Spleen (tissue), 11 donors: Measurements from ENCODE around the gene EZR. TPM values are rescaled to one million over a fixed set of nuclear protein-coding genes. Genes with fewer than 3 reads are reported as not detected.
A peak's percentile ranks its signal among the peaks of the same experiment; 100 is the strongest.

Source experiments
- DNase-seq: peaks from one replicate; pipeline ENCODE4 v3.0.0-alpha.2; 2020
- H3K27ac ChIP-seq, 8 donors: fragments of 200-600 bp; sonication (generic) in 7 of 8; 1 replicate in 4 of 8; 2 replicates in 4 of 8; pipeline versions ENCODE4 v1.5.0 to v1.8.0; 2016 to 2021; ENCODE audit warnings: inconsistent platforms in 4 of 8, mild to moderate bottlenecking in 4 of 8, moderate library complexity in 1 of 8
- H3K27me3 ChIP-seq, 7 donors: fragments of 200-600 bp; sonication (generic) in 6 of 7; replicated peaks in 1 of 7; 1 replicate in 4 of 7; 2 replicates in 3 of 7; pipeline versions ENCODE4 v1.5.0 to v1.8.0; 2016 to 2021; ENCODE audit warnings: inconsistent platforms in 3 of 7, mild to moderate bottlenecking in 1 of 7
- H3K36me3 ChIP-seq, 6 donors: fragments of 200-600 bp; sonication (generic) in 5 of 6; 1 replicate in 4 of 6; 2 replicates in 2 of 6; pipeline versions ENCODE4 v1.5.0 to v1.8.0; 2016 to 2021; ENCODE audit warnings: inconsistent platforms in 2 of 6
- H3K4me1 ChIP-seq, 6 donors: fragments of 200-600 bp; sonication (generic) in 5 of 6; 1 replicate in 3 of 6; 2 replicates in 3 of 6; pipeline versions ENCODE4 v1.5.0 to v1.8.0; 2016 to 2021; ENCODE audit warnings: inconsistent platforms in 3 of 6
- H3K4me3 ChIP-seq, 8 donors: fragments of 200-600 bp; sonication (generic) in 7 of 8; 1 replicate in 4 of 8; 2 replicates in 4 of 8; pipeline versions ENCODE4 v1.5.0 to v1.8.0; 2016 to 2021; ENCODE audit warnings: inconsistent platforms in 4 of 8, mild to moderate bottlenecking in 4 of 8, moderate library complexity in 2 of 8
- H3K9me3 ChIP-seq, 8 donors: fragments of 200-600 bp; sonication (generic) in 7 of 8; 1 replicate in 4 of 8; 2 replicates in 4 of 8; pipeline versions ENCODE4 v1.5.0 to v1.8.0; 2016 to 2021; ENCODE audit warnings: inconsistent platforms in 4 of 8
- POLR2A ChIP-seq, 3 donors: fragments of 450-650 bp; IDR thresholded peaks; one replicate each; pipeline ENCODE4 v1.5.1; 2017; ENCODE audit warnings: antibody characterized with exemption in 3 of 3, mild to moderate bottlenecking in 1 of 3
- POLR2AphosphoS5 ChIP-seq, 3 donors: sonication (generic); formaldehyde crosslinking; IDR thresholded peaks; one replicate each; pipeline ENCODE4 v1.5.1; 2017; ENCODE audit warnings: antibody characterized with exemption in 3 of 3
- WGBS, 5 donors: extraction: QIAGEN DNeasy Blood & Tissue Kit in 3 of 5; methylation state at CpG; one replicate each; pipeline versions ENCODE4 v1.1.5 to v1.1.7; 2013 to 2018; 5-methylcytosine and 5-hydroxymethylcytosine counted together
- intact Hi-C: fragments of 100-400 bp; cut with DNase I; formaldehyde crosslinking; loops from one replicate; pipeline ENCODE4 v1.15.0; 2023; ENCODE audit warnings: low total_unique reads
- polyA plus RNA-seq, 3 donors: library from polyadenylated mRNA; stranded (reverse); fragments of 200-250 nt; gene quantifications; one replicate each; pipeline ENCODE4 v1.2.1, GENCODE V29; 2013
- total RNA-seq, 7 donors: library from RNA; depleted of rRNA in 3 of 7; stranded (reverse); fragments of >200 nt in 3 of 7; fragmentation: NEBNext Ultra II Directional in 4 of 7; extraction: Animal tissue kit (Norgen Biotek cat#: 25700) in 4 of 7; gene quantifications; one replicate each; pipeline versions ENCODE4 v1.1.0 to v1.2.1, GENCODE V29; 2016 to 2021
- TF ChIP-seq, protein P1 (sequence below), 11 experiments: fragments of 200-600 bp in 7 of 11; fragments of 450-650 bp in 4 of 11; sonication (generic) in 4 of 11; IDR thresholded peaks in 8 of 11; conservative IDR thresholded peaks in 3 of 11; 1 replicate in 7 of 11; 2 replicates in 4 of 11; pipeline versions ENCODE4 v1.4.0 to v1.8.0; 2016 to 2021; ENCODE audit warnings: antibody characterized with exemption in 11 of 11, inconsistent platforms in 4 of 11, mild to moderate bottlenecking in 1 of 11
- donor health status: healthy with polysubstance abuse.
- donor health status: DM: no; HTN: no; CAD: no; lungs with moderate emphysema.
- donor health status: DM: no; HTN: no; CAD: no.
- donor health status: Bipolar disorder and iron deficiency.
- donor health status: healthy.
- donor health status: DM: no; HTN: no; CAD: no.
- donor health status: DM: yes; HTN: yes; CAD: no.

EZR gene
- total and polyA plus RNA-seq, 10 donors: 78.0 to 153 (median 114) TPM

DNA sequence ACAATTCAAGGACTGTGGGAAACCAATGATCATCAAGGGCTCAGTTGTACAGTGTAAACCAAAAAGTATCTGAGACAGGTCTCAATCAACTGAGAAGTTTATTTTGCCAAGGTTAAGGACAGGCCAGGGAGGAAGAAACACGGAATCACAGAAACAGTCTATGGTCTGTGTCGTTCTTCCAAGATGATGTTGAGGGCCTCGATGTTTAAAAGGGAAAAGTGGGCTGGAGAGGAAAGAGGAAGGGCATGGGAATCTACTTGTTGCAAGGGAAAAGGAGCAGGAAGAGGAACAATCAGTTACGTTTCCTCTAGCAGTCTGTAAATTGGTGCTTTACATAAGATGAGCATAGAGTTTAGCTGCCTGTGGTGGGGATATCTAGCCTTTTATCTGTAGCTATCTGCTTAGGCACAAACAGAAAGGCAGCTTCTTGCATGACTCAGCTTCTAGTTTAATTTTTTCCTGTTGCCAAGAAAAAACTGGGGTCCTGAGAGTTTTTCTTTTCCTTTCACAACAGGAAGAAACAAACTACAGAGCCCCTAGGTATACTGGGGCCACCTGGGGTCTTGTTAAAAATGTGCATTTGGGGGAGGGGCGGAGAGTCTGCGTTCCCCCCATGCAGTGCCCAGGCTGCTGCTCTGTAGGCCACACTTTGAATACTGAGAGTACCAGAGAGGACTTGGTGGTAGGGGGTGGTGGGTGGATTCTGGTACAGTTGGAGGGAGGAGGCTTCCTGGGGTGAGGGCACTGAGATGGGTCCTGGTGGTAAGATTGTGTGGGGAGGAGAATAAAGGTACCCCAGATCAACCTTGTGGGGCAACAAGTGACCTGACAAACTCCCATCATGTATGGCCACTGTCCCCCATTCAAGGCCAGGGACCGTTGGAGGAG, 35.3 kb upstream of the EZR start:
- H3K4me1 ChIP-seq: peaks cover 28 to 67% (median 42%) of the 10 kb centered on the region in 6 donors
- no peaks in the 10 kb centered on the region for H3K27me3 ChIP-seq
- H3K36me3 ChIP-seq: no peaks in the 10 kb centered on the region
- H3K27ac ChIP-seq: peak overlapping the region; percentile 27 to 86 (median 74)
- peak overlapping the region in 1 of 8 donors; percentile 59 for H3K4me3 ChIP-seq
- intact Hi-C loops: no loop called here
- WGBS, 5 donors: 56 to 59% (median 57%) methylated on average over 7 of the region's 7 CpGs
- no peak for DNase-seq
- no peaks in the 10 kb centered on the region for H3K9me3 ChIP-seq
- TF ChIP-seq POLR2A (IDR thresholded peaks at IDR 0.05): no peak
- TF ChIP-seq, protein P1, sequence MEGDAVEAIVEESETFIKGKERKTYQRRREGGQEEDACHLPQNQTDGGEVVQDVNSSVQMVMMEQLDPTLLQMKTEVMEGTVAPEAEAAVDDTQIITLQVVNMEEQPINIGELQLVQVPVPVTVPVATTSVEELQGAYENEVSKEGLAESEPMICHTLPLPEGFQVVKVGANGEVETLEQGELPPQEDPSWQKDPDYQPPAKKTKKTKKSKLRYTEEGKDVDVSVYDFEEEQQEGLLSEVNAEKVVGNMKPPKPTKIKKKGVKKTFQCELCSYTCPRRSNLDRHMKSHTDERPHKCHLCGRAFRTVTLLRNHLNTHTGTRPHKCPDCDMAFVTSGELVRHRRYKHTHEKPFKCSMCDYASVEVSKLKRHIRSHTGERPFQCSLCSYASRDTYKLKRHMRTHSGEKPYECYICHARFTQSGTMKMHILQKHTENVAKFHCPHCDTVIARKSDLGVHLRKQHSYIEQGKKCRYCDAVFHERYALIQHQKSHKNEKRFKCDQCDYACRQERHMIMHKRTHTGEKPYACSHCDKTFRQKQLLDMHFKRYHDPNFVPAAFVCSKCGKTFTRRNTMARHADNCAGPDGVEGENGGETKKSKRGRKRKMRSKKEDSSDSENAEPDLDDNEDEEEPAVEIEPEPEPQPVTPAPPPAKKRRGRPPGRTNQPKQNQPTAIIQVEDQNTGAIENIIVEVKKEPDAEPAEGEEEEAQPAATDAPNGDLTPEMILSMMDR (IDR thresholded peaks at IDR 0.05 in 8 of 11, conservative IDR thresholded peaks at IDR 0.05 in 3 of 11): no peak
- TF ChIP-seq POLR2AphosphoS5 (IDR thresholded peaks at IDR 0.05): no peak

DNA sequence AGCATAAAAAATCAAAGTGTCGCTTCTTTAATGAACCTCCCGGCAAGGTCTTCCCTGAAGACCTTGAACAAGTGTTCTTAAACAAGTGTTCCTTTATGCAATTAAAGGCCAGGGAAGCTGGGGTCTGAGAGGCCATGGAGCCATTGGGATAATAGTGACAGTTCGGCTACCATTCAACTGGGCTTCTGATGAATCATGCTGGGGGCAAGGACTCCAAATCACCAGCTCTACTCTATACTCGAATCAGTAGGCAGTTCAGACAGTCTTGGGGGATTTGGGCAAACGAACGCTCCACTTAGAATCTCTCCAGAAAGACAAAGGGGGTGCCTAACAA, 34.7 kb upstream of the EZR start:
- no peak for DNase-seq
- Histone ChIP-seq H3K9me3 (no peaks in the 10 kb centered on the region), H3K4me3 (peak overlapping the region in 3 of 8 donors; percentile 1 to 59 (median 14)), H3K36me3 (no peaks in the 10 kb centered on the region), H3K27me3 (no peaks in the 10 kb centered on the region), H3K27ac (peak overlapping the region; percentile 27 to 86 (median 74)), H3K4me1 (peaks cover 28 to 71% (median 43%) of the 10 kb centered on the region in 6 donors)
- intact Hi-C loops: no loop called here
- WGBS, 5 donors: 74 to 87% (median 81%) methylated on average over 6 of the region's 6 CpGs
- TF ChIP-seq, protein P1 (IDR thresholded peaks at IDR 0.05 in 8 of 11, conservative IDR thresholded peaks at IDR 0.05 in 3 of 11): no peak

DNA sequence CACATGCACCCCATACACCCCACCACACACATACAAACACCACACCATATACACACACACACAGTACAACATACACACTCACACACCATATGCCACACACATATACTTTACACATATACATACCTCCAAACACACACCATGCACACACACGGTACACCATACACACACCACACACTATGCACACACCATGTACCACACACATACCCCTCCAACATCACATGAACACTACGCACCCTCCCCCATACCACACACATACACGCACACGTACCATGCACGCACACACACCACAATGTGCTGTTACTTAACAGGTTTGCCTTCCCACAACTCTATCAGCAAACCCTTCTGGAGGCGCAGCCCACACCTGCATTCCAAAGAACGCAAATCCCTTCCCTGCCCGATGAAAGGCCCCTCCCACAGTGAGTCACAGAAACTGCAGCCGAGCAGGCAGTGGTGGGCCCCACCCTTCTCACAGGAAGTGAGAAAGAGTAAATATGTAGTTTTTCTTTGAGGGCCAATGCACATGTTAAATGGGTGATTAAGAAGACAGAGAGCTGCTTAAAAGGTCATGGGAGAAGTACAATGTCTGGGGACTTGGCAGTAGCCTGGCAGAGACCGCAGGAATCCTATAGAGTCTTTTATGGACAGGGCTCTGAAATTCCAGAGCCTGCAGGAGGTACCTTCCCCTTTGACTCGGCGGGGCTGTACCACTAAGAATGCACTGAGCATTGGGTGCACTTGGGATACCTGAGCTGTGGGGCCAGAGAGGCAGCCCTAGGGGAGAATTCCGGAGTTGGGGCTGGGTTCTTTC, 34.1 kb upstream of the EZR start:
- intact Hi-C loops: no loop called here
- Histone ChIP-seq H3K4me1 (peaks cover 28 to 71% (median 43%) of the 10 kb centered on the region in 6 donors), H3K9me3 (no peaks in the 10 kb centered on the region), H3K36me3 (no peaks in the 10 kb centered on the region), H3K4me3 (peak overlapping the region in 3 of 8 donors; percentile 1 to 59 (median 14)), H3K27ac (peak overlapping the region; percentile 27 to 86 (median 74)), H3K27me3 (no peaks in the 10 kb centered on the region)
- WGBS, 5 donors: 43 to 62% (median 57%) methylated on average over 13 of the region's 13 CpGs
- TF ChIP-seq POLR2A (IDR thresholded peaks at IDR 0.05) (peak in 1 of 3 donors; percentile 24), POLR2AphosphoS5 (IDR thresholded peaks at IDR 0.05) (peak in 2 of 3 donors; percentile 73 to 86)
- TF ChIP-seq, protein P1 (IDR thresholded peaks at IDR 0.05 in 8 of 11, conservative IDR thresholded peaks at IDR 0.05 in 3 of 11): no peak
- peak; percentile 91 for DNase-seq
